CD4-positive, alpha-beta T cell treated with Interleukin-1 beta for 1 hour (primary cell): ENCODE results near the gene PMVK.

ENCODE experiments used
- DNase-seq, 2 donors: peaks; one replicate each; pipeline ENCODE4 v3.0.0-alpha.2; 2020 to 2022

The PMVK gene

DNA sequence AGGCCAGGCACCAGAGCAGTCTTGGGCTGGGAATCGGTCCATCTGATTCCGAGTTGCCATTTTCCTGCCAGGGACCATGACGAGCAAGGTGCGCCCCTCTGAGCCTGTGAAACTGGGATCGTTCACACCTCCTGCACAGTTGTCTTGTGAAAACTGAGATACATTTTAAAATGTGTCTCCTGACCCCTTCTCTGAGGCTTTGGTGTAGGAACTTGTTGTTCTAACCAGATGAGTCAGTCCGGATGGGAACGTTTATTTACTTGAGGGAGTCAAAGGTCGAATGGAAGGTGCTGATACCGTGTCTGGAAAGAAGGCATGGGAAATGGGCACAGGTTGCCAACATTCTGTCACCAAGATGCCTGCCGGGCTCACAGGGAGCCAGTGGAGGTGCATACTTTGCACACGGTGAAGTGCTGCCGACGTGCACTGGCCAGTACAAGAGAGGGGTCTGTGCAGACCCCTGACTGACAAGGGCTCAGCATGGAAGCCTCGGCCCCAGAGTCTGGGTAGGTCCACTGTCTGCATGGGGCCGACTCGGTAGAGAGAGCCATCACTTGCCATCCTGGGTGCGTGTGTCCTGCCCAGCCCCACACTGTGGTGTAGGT is 59.0 kb downstream of the PMVK start:
- no peak for DNase-seq

DNA sequence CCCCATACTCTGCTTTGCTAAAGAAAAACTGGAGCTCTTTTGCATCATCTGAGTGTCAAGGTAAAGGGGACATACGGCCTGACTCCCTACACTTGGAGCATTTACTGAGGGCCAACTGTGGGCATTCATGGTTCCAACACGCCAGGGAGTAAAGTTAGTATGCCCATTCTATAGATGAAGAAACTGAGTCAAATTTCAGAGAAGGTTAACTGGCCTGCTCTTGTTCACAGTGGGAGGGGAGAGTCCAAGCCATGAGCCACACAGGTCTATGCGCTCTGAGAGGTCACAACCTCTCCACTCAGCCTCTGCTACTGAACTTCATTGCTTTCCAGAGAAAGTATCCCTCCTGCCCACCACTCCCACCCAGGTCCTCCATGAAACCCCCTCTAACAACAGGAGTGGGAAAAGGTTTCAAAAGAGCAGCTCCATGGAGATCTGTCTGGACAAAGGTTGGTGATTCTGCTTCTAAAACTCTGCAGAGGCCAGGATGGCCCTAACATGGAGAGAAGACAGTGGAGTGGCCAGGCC is 59.6 kb downstream of the PMVK start:
- DNase-seq, result no peak
